ENCODE results near the gene ADH4.
"Not testable (repeated sequence)": the region's sequence is repeated elsewhere in the genome, so short reads cannot be mapped to it uniquely, and the experiment has no call there.

ADH4 gene

DNA sequence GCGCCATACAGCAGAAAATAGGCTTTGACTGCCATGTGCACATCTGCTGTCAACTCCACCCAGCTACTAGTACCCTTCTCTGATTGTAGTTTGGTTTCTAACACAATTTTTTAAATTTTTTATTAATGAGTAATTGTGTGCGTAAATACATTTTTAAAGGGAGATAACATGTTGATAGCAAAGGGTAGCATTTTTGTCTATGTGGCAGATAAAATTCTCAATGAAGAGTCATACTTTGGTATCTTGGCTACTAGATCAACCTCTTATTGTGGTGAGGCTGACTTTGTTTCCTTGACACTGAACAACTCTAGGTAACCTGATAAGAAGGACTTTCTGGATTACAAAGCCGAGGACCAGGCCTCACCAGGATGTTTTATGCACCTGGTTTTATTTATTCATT, 9.5 kb downstream of the ADH4 start:
- DNase-seq (ENCODE audit: low read depth): peak; percentile 13

DNA sequence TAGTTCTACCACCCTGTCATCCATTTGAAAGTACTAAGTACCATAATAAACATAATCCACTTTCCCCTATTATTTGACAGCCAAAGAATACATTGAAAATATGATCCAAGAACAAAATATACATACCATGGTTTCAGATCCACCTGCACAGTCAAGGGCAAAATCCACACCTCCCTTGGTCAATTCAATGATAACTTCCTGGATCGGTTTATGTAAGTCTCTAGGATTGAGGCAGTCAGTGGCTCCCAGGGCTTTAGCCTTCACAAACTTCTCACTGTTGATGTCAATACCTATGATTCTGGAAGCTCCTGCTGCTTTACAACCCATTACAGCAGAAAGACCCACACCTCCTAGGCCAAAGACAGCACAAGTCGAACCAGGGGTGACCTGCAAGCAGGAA, 12.7 kb downstream of the ADH4 start:
- no peak for DNase-seq (ENCODE audit: low read depth)

DNA sequence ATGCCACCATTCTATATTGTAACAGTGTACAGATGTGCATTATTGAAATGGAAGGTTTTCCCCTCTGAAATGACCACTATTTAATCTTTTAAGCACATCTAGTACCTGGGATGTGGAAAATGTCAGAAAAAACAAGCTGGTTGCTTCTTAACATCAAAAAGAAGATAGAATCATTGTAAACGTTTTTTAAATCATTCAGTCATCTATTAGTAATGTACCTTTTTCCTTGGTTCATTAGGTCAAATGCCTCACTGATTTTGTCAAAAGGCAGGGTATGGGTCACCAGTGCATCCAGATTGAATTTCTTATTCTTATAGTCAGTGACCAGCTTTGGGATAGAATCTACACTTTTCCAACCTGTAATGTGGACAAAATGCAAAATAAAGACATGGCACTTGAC, 17.7 kb downstream of the ADH4 start:
- no peak for DNase-seq (ENCODE audit: low read depth)

DNA sequence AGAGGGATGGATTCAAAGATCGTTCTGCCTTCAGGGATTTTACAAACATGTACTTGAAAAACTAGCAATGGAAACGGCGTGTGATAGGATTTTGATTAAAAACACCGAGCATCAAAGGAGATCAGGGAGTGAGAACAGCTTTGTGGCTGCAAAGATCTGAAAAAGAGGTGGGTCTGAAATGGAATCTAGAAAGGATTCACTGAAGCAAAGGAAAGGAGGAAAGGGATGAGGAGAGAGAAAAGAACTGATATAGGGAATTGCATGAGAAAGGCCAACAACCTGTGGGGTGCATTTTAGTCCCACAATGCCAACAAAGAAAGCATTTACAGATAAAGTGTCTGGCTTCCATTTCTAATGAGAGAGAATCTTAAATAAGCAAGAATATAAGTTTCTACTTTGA, 23.1 kb downstream of the ADH4 start:
- no peak for DNase-seq (ENCODE audit: low read depth)

DNA sequence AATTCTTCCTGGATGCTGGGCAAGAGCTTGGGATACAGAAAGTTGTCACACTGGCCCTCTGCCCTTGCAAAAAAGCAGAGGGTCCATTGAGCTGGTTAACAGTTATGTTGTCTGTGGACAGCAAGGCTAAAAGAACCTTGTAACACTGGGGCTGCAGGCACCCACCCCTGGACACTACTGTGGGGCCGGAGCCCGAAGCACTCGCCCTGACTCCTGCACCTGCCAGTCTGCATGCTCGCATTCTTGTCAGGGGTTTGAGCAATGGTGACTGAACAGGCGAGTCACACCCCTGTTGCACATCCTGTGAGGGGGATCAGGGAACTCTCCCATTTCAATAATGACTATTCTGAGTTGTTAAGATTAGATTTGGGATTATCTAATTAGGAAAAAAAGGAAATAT, 23.6 kb downstream of the ADH4 start:
- DNase-seq (ENCODE audit: low read depth): no peak

DNA sequence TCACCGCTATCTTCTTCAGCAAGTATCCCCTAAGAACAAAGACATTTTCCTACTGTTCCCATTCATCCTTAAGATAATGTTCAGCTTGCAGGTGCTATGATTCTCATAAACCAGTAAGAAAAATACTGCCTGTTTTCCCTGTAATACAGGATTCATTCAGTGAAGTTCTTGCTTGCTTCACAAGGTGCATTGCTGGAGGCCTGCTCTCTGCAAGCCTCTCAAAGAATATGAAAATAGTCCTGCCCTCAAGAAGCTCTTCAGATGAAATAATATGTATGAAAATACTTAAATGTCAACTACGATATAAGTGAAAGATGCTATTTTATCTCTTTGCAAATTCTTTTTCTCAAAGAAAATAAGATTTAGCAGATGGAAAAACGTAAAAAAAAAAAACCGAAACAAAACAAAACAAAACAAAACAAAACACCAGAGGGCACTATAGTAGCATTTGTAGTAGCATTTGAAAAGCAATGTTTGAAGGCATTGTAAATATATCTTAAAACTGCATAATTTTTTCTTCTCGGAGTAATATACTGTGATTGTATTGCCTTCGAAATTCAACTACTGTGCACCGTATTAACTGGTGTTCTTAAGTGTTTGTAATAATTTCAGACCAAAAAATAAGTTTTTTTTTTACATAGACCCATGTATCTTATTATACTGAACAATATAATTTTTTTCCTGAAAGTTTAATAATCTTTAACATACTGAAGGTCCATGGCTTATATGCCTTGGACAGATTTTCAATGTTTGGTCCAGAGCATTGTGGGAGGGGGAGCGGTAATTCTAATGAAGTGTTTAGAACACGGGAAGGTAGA, 26.0 kb downstream of the ADH4 start:
- peak; percentile 36 for DNase-seq (ENCODE audit: low read depth)

DNA sequence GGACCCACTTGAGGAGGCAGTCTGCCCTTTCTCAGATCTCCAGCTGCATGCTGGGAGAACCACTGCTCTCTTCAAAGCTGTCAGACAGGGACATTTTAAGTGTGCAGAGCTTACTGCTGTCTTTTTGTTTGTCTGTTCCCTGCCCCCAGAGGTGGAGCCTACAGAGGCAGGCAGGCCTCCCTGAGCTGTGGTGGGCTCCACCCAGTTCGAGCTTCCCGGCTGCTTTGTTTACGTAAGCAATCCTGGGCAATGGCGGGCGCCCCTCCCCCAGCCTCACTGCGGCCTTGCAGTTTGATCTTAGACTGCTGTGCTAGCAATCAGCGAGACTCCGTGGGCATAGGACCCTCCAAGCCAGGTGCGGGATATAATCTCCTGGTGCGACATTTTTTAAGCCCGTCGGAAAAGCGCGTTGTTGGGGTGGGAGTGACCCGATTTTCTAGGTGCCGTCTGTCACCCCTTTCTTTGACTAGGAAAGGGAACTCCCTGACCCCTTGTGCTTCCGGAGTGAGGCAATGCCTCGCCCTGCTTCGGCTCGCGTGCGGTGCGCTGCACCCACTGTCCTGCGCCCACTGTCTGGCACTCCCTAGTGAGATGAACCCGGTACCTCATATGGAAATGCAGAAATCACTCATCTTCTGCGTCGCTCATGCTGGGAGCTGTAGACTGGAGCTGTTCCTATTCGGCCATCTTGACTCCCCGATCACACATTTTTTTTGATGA, 26.8 kb downstream of the ADH4 start:
- DNase-seq (ENCODE audit: low read depth): not testable (repeated sequence)

DNA sequence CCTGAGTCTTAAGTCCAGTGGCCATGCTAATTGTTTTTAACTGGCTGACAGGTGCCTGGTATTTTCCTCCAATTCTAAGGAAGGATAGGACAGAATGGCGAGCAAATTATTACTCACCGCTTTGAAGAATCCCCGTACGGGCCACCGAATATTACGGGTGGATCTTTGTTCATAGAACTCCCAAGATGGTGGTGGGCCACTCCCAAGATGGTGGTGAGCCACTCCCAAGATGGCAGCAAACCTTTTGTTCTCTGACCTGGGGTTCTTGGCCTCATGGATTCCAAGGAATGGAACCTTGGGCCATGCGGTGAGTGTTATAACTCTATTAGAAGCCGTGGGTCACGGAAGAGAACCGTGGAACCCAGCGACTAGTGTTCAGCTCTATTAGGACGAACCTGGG, 34.8 kb downstream of the ADH4 start:
- not testable (repeated sequence) for DNase-seq (ENCODE audit: low read depth)

DNA sequence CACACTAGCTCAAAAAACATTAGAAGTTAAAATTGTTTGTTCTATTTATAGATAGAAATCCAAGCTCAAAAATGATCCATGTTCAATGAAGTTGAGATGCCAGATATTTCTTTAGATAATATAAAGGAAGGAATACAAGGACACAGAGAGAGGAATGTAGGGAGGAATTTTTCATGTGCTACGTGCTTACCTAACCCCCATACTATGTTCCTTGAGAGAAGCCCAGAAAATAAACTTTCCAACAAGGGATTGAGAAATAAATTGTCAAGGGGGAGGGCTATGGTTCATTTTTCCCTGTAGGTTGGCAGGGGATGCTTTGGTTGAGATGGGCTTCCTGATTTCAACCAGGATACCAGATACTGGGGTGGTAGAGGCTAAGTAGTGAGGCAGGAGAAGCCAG, 39.9 kb downstream of the ADH4 start:
- DNase-seq (ENCODE audit: low read depth): peak; percentile 21

DNA sequence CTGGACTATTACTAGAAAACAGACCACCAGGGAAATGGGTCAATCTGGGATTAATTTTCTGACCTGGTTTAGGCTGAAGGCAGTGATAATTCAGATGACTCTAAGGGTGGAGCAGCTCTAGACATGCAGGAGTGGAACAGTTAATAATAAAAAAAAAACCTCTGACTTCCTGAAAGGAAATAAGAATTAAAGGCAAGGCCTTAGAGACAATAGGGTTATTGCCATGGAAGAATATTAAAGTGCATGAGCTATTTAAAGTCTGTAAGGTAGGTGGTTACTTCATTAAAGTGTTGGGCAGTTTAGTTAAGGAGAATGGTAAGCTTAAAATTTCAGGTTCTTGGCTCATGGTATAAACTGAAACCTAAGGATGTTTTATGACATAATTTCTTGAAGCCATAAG, 40.9 kb downstream of the ADH4 start:
- DNase-seq (ENCODE audit: low read depth): no peak

DNA sequence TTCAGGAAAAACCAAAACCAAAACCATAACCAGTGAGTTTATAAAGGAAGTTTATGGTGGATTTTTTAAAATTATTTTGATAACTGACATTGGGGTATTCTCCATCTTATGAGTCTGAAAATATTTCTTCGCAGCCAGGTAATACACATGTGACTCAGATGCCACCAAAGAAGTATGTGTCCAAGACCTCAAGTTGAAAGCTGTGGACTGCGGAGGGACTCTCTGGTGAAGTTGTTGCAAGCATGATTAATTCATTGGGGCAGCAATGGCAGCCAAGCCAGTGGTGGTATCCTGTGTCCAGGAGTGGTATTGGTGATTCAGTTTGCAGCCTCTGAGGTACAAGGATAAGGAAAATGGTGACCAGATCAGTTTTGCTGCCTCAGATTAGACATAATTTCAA, 41.5 kb downstream of the ADH4 start:
- DNase-seq (ENCODE audit: low read depth): peak; percentile 11

DNA sequence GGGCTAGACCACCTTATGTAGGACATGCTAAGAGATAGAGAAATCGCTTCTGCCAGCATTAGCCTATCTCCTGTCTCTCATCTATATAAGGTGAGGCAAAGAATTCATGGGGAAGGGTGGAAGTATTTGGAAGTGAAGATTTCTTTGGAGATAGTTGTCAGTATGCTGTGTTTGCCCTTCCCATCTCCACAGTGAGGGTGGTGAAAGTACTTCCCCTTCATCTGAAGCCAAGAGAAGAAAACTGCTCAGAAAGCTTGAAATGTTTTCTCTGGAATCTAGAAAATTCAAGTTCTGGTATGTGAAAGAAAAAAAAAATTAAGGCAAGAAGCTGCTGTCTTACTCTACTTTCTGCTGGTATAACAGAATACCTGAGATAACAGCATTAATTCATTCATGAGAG, 43.2 kb downstream of the ADH4 start:
- peak; percentile 48 for DNase-seq (ENCODE audit: low read depth)

DNA sequence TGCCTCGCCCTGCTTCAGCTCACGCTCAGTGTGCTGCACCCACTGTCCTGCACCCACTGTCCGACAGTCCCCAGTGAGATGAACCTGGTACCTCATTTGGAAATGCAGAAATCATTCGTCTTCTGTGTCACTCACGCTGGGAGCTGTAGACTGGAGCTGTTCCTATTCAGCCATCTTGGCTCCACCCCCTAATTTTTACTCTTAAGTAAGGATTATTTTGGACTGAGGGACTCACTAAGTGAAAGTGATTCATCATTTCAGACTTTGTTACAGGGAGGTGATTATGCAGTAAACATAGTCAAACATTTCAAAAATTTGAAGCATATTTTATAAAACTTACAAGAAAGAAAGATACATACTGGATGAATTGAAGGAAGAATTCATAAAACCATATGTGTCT, 44.3 kb downstream of the ADH4 start:
- peak; percentile 57 for DNase-seq (ENCODE audit: low read depth)

DNA sequence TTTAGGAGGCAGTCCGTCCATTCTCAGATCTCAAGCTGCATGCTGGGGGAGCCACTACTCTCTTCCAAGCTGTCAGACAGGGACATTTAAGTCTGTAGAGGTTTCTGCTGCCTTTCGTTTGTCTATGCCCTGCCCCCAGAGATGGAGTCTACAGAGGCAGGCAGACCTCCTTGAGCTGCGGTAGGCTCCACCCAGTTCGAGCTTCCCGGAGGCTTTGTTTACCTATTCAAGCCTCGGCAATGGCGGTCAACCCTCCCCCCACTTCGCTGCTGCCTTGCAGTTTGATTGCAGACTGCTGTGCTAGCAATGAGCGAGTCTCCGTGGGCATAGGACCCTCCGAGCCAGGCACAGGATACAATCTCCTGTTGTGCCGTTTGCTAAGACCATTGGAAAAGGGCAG, 44.8 kb downstream of the ADH4 start:
- DNase-seq (ENCODE audit: low read depth): no peak

DNA sequence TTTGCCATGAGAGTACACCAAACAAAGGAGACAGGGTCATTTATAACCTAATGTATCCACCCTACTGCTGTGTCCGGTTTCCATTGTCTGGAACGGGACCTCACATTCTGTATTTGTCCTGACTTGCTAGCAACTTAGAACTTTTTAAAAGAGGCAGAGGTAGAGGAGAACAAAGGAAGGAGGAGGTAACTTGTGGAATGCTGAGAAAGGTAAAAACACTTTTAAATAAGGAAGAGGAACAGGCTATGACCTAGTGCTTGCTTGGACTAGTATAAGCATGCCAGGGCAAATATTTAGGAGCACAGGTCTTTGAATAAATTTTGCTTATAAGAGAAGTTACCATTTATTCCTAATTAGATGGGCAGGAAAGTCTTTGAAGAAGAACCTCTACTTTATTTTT, 52.3 kb downstream of the ADH4 start:
- not testable (repeated sequence) for DNase-seq (ENCODE audit: low read depth)

DNA sequence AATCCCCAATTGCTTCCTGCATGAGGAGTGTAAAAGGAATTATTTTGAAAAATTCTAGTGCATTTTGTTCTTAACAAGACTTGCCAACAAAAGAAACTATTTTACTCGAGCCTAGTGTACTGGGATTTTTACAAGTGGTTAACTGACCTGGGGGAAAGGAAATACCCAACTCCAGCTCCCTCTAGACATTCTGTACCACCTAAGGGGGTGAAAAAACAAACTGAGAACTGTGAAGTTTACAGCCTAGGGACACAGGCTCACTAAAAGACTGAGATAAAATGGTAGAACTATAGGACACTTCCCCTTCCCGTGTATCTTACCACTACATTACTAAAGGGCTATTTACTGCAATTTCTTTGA, 52.9 kb downstream of the ADH4 start:
- DNase-seq (ENCODE audit: low read depth): peak; percentile 18

DNA sequence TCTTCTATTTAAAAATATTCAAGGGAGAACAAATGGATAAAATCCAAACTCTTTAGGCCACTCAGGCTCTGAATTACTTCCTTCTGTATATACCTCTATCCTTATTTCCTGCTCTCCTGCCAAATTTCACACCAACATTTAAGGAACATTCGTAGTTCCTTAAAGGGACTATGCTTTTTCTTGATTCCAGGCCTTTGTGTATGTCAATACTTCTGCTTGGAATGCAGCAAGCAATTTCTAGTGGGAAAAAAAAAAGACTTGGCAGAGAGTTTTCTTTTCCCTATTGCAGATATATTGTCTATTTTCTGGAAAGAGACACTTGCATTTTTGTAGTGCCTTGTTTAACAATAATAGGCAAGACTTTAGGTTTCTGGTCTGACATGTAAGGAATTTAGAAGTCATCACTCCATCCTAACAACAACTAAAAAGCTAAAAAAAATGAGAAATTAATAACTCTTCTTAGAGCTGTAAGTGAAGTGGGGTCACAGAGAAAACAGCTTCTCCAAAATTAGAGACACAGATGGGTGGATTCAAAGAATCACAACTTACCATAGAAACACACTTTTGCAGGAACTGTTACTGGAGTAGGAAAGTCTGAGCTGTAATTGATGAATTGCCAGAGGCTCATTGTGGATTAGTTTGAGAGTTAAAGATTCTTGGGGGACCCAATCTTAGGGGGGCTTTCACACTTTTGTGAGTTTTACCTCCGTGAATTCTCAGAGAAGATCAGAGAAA, 53.4 kb downstream of the ADH4 start:
- DNase-seq (ENCODE audit: low read depth): peak; percentile 52

DNA sequence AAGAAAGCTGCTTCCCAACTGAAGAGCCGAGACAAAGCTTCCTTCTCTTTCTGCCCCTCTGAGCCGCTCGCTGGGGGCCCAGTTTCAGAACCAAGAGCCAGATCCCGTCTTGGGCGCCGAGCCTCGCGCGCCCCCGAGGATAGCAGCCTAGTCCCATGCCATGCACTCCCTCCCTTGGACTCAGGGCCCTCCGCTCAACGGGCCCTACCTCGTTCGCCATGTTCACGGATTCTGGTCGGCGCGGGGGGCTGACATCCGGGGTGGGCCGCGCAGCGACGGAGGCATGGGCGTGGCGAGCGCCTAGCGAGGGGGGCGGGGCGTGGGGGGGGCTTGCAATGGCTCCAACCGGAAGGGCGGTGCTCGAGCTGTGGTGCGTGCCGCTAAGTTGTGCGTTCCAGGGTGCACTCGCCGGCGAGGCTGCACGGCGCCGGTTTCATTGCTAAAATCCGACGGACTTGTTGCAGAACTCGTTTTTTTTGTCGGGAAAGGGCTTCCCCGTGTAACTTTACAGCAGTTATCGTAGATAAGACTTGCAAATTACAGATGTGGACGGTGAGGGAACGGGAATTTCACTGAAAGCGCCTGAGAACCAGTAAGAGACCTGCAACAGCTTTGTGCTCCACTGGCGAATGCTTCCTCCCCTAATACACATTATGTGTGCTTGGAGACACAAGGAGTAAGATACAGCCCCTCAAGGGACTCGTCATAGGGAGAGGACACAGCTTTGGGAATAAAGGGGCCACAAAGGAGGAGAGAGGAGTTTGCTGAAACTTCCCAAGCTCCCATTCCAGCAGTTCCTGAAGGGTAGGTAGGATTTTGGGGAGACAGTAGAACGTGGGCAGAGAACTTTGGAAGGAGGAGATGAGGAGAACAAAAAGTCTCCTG, 55.4 kb downstream of the ADH4 start, which contains the start of gene ADH5:
Gene ADH5 (minus strand): TSS at position 308 of the 885 bp plus-strand sequence. CDS start 88 bp downstream, at position 220.
- peak; percentile 87 for DNase-seq (ENCODE audit: low read depth)

DNA sequence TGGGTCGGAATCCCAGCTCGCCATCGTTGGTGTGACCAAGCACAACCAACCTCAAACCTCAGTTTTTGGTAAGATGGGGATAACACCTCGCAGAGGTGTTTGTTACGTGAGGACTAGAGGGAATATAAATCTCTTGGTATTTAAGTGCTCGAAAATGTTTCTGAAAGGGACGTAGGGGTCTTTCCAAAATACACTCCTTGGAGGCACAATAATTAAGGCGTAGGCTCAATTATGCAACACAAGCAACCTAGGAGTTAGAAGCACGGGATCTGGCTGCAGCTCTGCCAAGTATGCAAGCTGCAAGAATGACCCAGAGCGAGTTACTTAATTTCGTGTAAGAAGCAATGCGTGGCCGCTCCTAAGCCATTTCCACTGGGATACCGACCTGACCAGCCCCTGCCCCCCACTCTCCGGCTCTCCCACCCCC, 56.1 kb downstream of the ADH4 start:
- DNase-seq (ENCODE audit: low read depth): peak; percentile 80

DNA sequence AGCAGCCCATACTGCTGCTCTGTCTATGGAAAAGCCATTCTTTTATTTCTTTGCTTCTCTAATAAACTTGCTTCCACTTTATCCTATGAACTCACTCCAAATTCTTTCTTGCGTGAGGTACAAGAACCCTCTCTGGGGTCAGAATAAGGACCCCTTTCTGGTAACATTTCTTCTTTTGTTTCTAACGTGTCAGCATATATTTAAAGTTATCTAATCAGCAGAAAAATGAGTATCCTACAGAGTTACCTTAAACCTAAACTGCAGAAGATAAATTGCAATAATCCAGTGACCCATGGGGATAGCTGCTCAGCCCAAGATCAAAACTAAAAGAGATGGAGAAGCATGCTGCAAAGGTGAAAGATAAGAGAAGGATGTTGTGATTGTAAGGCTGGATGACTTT, 59.5 kb downstream of the ADH4 start:
- DNase-seq (ENCODE audit: low read depth): no peak

DNA sequence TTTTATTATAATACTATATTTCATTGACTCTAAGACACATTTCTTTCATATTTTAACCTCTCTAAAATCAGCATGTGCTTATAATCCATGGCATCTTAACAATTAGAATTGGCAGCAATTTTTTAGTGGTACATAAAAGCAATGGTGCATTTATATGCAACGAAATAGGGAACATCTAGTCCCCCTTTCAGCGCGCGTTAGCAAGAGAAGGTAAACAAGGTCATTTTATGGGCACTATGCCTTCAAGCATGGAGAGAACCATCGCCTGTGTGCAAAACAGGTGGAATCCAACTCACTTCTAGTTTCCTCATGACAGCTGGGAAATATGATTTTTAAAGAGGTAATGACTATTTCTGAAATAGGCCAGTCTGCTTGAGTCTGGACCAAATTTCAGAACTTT, 61.9 kb downstream of the ADH4 start:
- no peak for DNase-seq (ENCODE audit: low read depth)

DNA sequence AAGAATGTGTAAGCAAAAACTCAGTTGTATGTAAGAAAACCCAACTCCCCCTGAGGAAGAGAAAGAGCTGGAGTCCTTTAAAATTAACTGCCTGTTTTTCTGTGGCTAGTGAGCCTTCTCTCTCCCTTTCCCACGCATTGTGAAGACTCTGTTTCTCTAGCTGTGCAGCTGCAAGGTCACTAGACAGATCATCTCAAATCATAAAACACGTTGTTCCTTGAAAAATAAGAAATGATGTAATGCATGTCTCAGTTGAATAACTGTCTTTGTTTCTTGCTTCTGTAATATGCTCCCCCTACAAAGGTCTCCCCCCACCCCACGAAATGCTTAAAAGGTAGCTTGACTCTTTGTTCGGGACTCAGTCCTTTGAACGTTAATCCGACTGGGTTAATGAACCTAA, 63.2 kb downstream of the ADH4 start:
- not testable (repeated sequence) for DNase-seq (ENCODE audit: low read depth)
